Coronary artery (tissue), 2 donors: ENCODE measurements around the gene SH2D2A.
"Not testable (repeated sequence)": the region's sequence is repeated elsewhere in the genome, so short reads cannot be mapped to it uniquely, and the experiment has no call there.

ENCODE experiments used
- DNase-seq: peaks from one replicate; pipeline ENCODE4 v3.0.0-alpha.2; 2017; ENCODE audit warnings: low spot score
- H3K27ac ChIP-seq, 2 donors: fragments of 200-600 bp; sonication (generic); one replicate each; pipeline ENCODE4 v1.5.1; 2016 to 2019
- H3K4me3 ChIP-seq: fragments of 200-600 bp; sonication (generic); 2 replicates; pipeline ENCODE4 v1.5.1; 2016; ENCODE audit warnings: mild to moderate bottlenecking, moderate library complexity
- CTCF ChIP-seq: fragments of 200-600 bp; sonication (generic); IDR thresholded peaks from one replicate; pipeline ENCODE4 v1.5.1; 2019; ENCODE audit warnings: antibody characterized with exemption

SH2D2A gene

GRCh38 chr1:156760796-156761104, 55.9 kb downstream of the SH2D2A start:
- no peak overlapping the region for H3K4me3 ChIP-seq
- TF ChIP-seq CTCF = no peak
- no peak overlapping the region for H3K27ac ChIP-seq
- no peak for DNase-seq

- TF ChIP-seq CTCF = no peak
- Histone ChIP-seq H3K27ac (no peak overlapping the region), H3K4me3 (no peak overlapping the region)
- no peak for DNase-seq
These were observed 56.4 kb downstream of the SH2D2A start for GRCh38 chr1:156760092-156760795.

- not testable (repeated sequence) for H3K27ac ChIP-seq, H3K4me3 ChIP-seq, DNase-seq
These were observed 58.9 kb downstream of the SH2D2A start for GRCh38 chr1:156757572-156758253.

GRCh38 chr1:156756355-156756754, 60.3 kb downstream of the SH2D2A start:
- H3K27ac ChIP-seq = no peak overlapping the region
- H3K4me3 ChIP-seq = no peak overlapping the region
- no peak for DNase-seq
- no peak for TF ChIP-seq CTCF
